ENCODE data around the gene BCL2L12.

BCL2L12 gene

DNA sequence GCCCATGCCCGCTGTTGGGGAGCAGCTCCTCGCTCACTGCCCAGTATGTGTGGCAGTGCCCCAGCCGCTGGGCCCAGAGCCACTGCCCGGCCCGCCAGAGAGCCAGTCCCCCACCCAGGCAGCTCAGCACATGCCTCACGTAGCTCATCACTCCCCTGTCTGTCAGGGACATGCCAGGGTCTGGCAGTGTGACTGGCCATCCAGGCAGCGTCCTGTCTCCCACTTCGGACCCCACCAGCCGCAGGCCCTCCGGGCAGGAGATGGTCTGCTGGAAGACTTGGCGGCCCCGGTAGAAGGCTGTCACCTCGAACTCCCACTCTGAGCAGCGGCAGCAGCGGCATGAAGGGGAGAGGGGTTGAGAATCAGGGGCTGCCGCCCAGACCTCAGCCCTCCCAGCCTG, 3.7 kb upstream of the BCL2L12 start:
- Histone ChIP-seq H3K4me3 (ENCODE audit: low read length) (no peak overlapping the region), H3K27ac (ENCODE audit: low read depth, low read length) (no peak overlapping the region), H3K79me2 (ENCODE audit: control insufficient read depth, low read length) (peaks cover 45% of the 10 kb centered on the region)

DNA sequence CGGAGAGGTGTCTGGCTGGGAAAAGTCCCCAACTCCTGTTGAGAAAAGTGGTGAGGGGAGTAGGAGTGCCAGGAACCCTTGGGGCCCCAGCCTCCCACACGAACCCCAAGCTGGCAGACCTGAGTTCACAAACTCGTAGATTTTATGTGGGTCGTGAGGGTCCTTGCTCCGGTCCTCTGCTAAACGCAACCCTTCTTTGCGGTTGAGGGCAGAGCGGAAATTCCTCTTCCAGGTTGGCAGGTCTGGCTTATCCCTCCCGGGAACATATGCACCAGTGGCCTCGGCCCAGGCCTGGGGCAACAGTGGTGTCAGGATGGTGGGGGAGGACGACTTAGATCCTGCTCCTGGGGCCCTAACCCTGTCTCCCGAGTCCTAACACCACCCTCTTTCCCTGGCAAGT, 2.5 kb upstream of the BCL2L12 start:
- Histone ChIP-seq H3K4me1 (ENCODE audit: control insufficient read depth, low read length) (peaks cover 26% of the 10 kb centered on the region), H3K9me3 (ENCODE audit: control insufficient read depth, insufficient read depth, low read length) (no peaks in the 10 kb centered on the region), H3F3A (ENCODE audit: control insufficient read depth, insufficient read depth) (peaks cover 10% of the 10 kb centered on the region), H4K20me1 (ENCODE audit: control insufficient read depth, insufficient read depth, low read depth, low read length) (peaks cover 4% of the 10 kb centered on the region), H3K9me2 (replicated peaks; ENCODE audit: control insufficient read depth, low read length) (no peaks in the 10 kb centered on the region), H3K4me2 (ENCODE audit: low read length) (peak overlapping the region; percentile 83; the same call in 1 of the 2 replicates), H3K36me3 (ENCODE audit: control insufficient read depth, low read length) (peaks cover 72% of the 10 kb centered on the region), H3K27me3 (ENCODE audit: control insufficient read depth, low read length) (no peaks in the 10 kb centered on the region), H3K4me3 (ENCODE audit: low read length) (no peak overlapping the region), H3K27ac (ENCODE audit: low read depth, low read length) (no peak overlapping the region), H3K79me2 (ENCODE audit: control insufficient read depth, low read length) (peaks cover 56% of the 10 kb centered on the region)
- TF ChIP-seq EZH2phosphoT487 (IDR thresholded peaks at IDR 0.05; ENCODE audit: borderline replicate concordance, low read length), result no peak
- TF ChIP-seq, protein P1, sequence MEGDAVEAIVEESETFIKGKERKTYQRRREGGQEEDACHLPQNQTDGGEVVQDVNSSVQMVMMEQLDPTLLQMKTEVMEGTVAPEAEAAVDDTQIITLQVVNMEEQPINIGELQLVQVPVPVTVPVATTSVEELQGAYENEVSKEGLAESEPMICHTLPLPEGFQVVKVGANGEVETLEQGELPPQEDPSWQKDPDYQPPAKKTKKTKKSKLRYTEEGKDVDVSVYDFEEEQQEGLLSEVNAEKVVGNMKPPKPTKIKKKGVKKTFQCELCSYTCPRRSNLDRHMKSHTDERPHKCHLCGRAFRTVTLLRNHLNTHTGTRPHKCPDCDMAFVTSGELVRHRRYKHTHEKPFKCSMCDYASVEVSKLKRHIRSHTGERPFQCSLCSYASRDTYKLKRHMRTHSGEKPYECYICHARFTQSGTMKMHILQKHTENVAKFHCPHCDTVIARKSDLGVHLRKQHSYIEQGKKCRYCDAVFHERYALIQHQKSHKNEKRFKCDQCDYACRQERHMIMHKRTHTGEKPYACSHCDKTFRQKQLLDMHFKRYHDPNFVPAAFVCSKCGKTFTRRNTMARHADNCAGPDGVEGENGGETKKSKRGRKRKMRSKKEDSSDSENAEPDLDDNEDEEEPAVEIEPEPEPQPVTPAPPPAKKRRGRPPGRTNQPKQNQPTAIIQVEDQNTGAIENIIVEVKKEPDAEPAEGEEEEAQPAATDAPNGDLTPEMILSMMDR (IDR thresholded peaks at IDR 0.05; ENCODE audit: low read depth, low read length, poor library complexity, severe bottlenecking), result no peak

More for the DNA sequence above, 3.7 kb upstream of the BCL2L12 start:
- Histone ChIP-seq H4K20me1 (ENCODE audit: control insufficient read depth, insufficient read depth, low read depth, low read length) (peaks cover 4% of the 10 kb centered on the region), H3K9me3 (ENCODE audit: control insufficient read depth, insufficient read depth, low read length) (no peaks in the 10 kb centered on the region), H3K9me2 (replicated peaks; ENCODE audit: control insufficient read depth, low read length) (no peaks in the 10 kb centered on the region), H3K36me3 (ENCODE audit: control insufficient read depth, low read length) (peaks cover 71% of the 10 kb centered on the region), H3K4me2 (ENCODE audit: low read length) (no peak overlapping the region), H3K4me1 (ENCODE audit: control insufficient read depth, low read length) (peaks cover 19% of the 10 kb centered on the region), H3F3A (ENCODE audit: control insufficient read depth, insufficient read depth) (peaks cover 10% of the 10 kb centered on the region), H3K27me3 (ENCODE audit: control insufficient read depth, low read length) (no peaks in the 10 kb centered on the region)
- TF ChIP-seq EZH2phosphoT487 (IDR thresholded peaks at IDR 0.05; ENCODE audit: borderline replicate concordance, low read length), result no peak
- TF ChIP-seq, protein P1 (IDR thresholded peaks at IDR 0.05; ENCODE audit: low read depth, low read length, poor library complexity, severe bottlenecking), result no peak

DNA sequence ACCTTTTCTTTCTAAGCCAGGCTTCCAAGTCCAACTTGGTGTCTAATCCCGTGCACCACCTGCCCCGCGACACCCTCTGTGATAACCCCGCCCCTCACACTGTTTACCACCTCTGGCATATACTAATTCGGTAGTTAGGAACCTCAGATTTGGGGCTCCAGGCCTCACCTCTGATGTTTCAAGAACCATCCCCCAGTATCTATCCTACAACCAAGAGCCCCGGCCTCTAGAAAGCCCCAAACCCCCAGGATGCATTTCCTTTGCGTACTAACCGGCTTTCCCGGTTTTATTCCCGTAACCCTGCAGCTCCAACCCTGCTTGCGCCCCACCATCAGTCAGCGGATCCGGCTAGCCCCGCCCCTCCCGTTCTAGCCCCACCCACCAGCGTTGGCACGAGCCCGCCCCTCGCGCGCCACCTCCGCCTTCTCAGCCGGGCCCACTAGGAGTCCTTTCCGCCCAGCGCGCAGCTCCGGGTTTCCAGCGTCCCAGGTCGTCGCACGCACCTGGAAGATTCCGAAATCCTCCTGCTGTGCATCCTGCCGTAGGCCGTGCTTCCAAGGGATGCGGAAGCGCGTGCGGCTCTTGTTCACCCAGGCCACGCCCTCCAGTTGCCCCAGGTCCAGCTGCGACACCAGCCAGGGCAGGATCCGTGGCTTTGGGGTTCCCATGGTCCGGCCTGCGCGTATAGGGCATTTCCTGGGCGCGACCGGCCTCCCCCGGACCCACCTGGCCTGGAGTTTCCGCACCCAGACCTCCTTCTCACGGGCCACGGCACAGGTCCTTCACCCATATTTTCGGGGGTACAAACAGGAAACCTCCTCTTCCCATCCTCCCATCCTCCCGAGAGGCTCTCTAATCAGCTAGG, 1.3 kb upstream of the BCL2L12 start:
- H3K79me2 ChIP-seq (ENCODE audit: control insufficient read depth, low read length), result peaks cover 58% of the 10 kb centered on the region
- H3K4me3 ChIP-seq (ENCODE audit: low read length), result peak overlapping the region; percentile 82
- H3K9me2 ChIP-seq (replicated peaks; ENCODE audit: control insufficient read depth, low read length), result no peaks in the 10 kb centered on the region
- TF ChIP-seq, protein P1 (IDR thresholded peaks at IDR 0.05; ENCODE audit: low read depth, low read length, poor library complexity, severe bottlenecking), result no peak
- TF ChIP-seq EZH2phosphoT487 (IDR thresholded peaks at IDR 0.05; ENCODE audit: borderline replicate concordance, low read length), result no peak
- H3K27ac ChIP-seq (ENCODE audit: low read depth, low read length), result peak overlapping the region; percentile 89
- peaks cover 26% of the 10 kb centered on the region for H3K4me1 ChIP-seq (ENCODE audit: control insufficient read depth, low read length)
- H3K27me3 ChIP-seq (ENCODE audit: control insufficient read depth, low read length), result no peaks in the 10 kb centered on the region
- H3K4me2 ChIP-seq (ENCODE audit: low read length), result peak overlapping the region; percentile 83
- H3K9me3 ChIP-seq (ENCODE audit: control insufficient read depth, insufficient read depth, low read length), result no peaks in the 10 kb centered on the region
- peaks cover 64% of the 10 kb centered on the region for H3K36me3 ChIP-seq (ENCODE audit: control insufficient read depth, low read length)
- peaks cover 4% of the 10 kb centered on the region for H4K20me1 ChIP-seq (ENCODE audit: control insufficient read depth, insufficient read depth, low read depth, low read length)
- H3F3A ChIP-seq (ENCODE audit: control insufficient read depth, insufficient read depth), result peaks cover 10% of the 10 kb centered on the region
